HepG2 (cell line): ENCODE data around the gene GPR62. TPM values are rescaled to one million over a fixed set of nuclear protein-coding genes. Genes with fewer than 3 reads are reported as not detected.

Source experiments
- BRD4 ChIP-seq: sonication (generic); formaldehyde crosslinking; IDR thresholded peaks from 2 replicates; pipeline ENCODE4 v1.4.0; 2020; ENCODE audit warnings: missing genetic modification reagents
- CHD4 ChIP-seq: fragments of 200-600 bp; sonication (generic); IDR thresholded peaks from 2 replicates; pipeline ENCODE4 v1.7.0; 2017; ENCODE audit warnings: mild to moderate bottlenecking, low read length, borderline replicate concordance
- FOXA3 ChIP-seq: IDR thresholded peaks from 2 replicates; pipeline ENCODE4 v1.6.1; 2016; ENCODE audit warnings: missing genetic modification reagents, missing compliant biosample characterization
- KMT2A ChIP-seq: sonication (generic); formaldehyde crosslinking; IDR thresholded peaks from 2 replicates; pipeline ENCODE4 v1.4.0; 2020; ENCODE audit warnings: missing genetic modification reagents
- MBNL3 ChIP-seq: fragments of 250-450 bp; sonication (Bioruptor Pico); conservative IDR thresholded peaks from 2 replicates; pipeline ENCODE4 v1.8.0; 2022; ENCODE audit warnings: mild to moderate bottlenecking, inconsistent platforms
- NCOA2 ChIP-seq: sonication (generic); formaldehyde crosslinking; IDR thresholded peaks from 2 replicates; pipeline ENCODE4 v1.8.0; 2022; ENCODE audit warnings: inconsistent platforms
- NFATC3 ChIP-seq: sonication (generic); formaldehyde crosslinking; IDR thresholded peaks from 2 replicates; pipeline ENCODE4 v1.5.1; 2020; ENCODE audit warnings: mild to moderate bottlenecking, missing genetic modification reagents
- PHB2 ChIP-seq: fragments of 450-650 bp; IDR thresholded peaks from 2 replicates; pipeline ENCODE4 v1.6.1; 2018; ENCODE audit not compliant: partially characterized antibody
- POLR2A ChIP-seq, 2 experiments: IDR thresholded peaks; 2 replicates each; pipeline ENCODE4 v1.6.1; 2011; ENCODE audit warnings: low read depth in 2 of 2, low read length in 2 of 2, mild to moderate bottlenecking in 1 of 2, moderate library complexity in 1 of 2; ENCODE audit not compliant: insufficient read depth in 1 of 2
- SP5 ChIP-seq: IDR thresholded peaks from 2 replicates; pipeline ENCODE4 v1.6.1; 2016; ENCODE audit warnings: low read depth, borderline replicate concordance
- ZBTB10 ChIP-seq: sonication (generic); formaldehyde crosslinking; IDR thresholded peaks from 2 replicates; pipeline ENCODE4 v1.4.0; 2020; ENCODE audit warnings: missing genetic modification reagents, borderline replicate concordance
- ZFP36 ChIP-seq: fragments of 150-350 bp; IDR thresholded peaks from 2 replicates; pipeline ENCODE4 v1.6.1; 2018; ENCODE audit warnings: borderline replicate concordance, low read length, low read depth; ENCODE audit not compliant: partially characterized antibody
- ZNF260 ChIP-seq: sonication (generic); formaldehyde crosslinking; IDR thresholded peaks from 2 replicates; pipeline ENCODE4 v1.4.0; 2020; ENCODE audit warnings: missing genetic modification reagents, low read depth, mild to moderate bottlenecking, borderline replicate concordance
- ZNF512 ChIP-seq: sonication (generic); formaldehyde crosslinking; IDR thresholded peaks from 2 replicates; pipeline ENCODE4 v1.4.0; 2020; ENCODE audit warnings: mild to moderate bottlenecking, missing genetic modification reagents
- ZNF547 ChIP-seq: sonication (generic); formaldehyde crosslinking; IDR thresholded peaks from 2 replicates; pipeline ENCODE4 v1.5.1; 2020; ENCODE audit warnings: mild to moderate bottlenecking, missing genetic modification reagents
- ZNF563 ChIP-seq: sonication (generic); formaldehyde crosslinking; IDR thresholded peaks from 2 replicates; pipeline ENCODE4 v1.8.0; 2022; ENCODE audit warnings: mild to moderate bottlenecking, moderate library complexity, missing genetic modification reagents
- ZNF710 ChIP-seq: sonication (generic); formaldehyde crosslinking; IDR thresholded peaks from 2 replicates; pipeline ENCODE4 v1.5.0; 2020; ENCODE audit warnings: mild to moderate bottlenecking, missing genetic modification reagents, borderline replicate concordance
- polyA plus RNA-seq, 8 experiments: library from polyadenylated mRNA; depleted of rRNA in 3 of 8; stranded (reverse) in 7 of 8; unstranded in 1 of 8; fragments of >200 nt; fragmentation: Illumina TruSeq in 4 of 8; extraction: Trizol in 4 of 8; gene quantifications; 2 replicates each; pipeline versions ENCODE4 v1.2.1 to v1.2.3, GENCODE V29; 2011 to 2016; ENCODE audit warnings: low read depth in 4 of 8, missing spikeins in 1 of 8, mixed read lengths in 1 of 8; ENCODE audit not compliant: insufficient read depth in 1 of 8
- total RNA-seq, 5 experiments: library from RNA; depleted of rRNA; stranded (reverse); fragments of >200 nt; fragmentation: Illumina TruSeq; extraction: Trizol; gene quantifications; 2 replicates each; pipeline ENCODE4 v1.2.3, GENCODE V29; 2016; ENCODE audit warnings: low read depth in 1 of 5
- TF ChIP-seq, protein P1 (sequence below): sonication (generic); formaldehyde crosslinking; IDR thresholded peaks from 2 replicates; pipeline ENCODE4 v1.8.1; 2023; ENCODE audit warnings: missing genetic modification reagents, mild to moderate bottlenecking, borderline replicate concordance
- TF ChIP-seq, protein P2 (sequence below): sonication (generic); formaldehyde crosslinking; IDR thresholded peaks from 2 replicates; pipeline ENCODE4 v1.4.0; 2020; ENCODE audit warnings: missing genetic modification reagents

The GPR62 gene
- total and polyA plus RNA-seq, 2 of the 13 experiments (the other 11 are each of a cell fraction or from before 2014, with no cell fraction given) = not detected

DNA sequence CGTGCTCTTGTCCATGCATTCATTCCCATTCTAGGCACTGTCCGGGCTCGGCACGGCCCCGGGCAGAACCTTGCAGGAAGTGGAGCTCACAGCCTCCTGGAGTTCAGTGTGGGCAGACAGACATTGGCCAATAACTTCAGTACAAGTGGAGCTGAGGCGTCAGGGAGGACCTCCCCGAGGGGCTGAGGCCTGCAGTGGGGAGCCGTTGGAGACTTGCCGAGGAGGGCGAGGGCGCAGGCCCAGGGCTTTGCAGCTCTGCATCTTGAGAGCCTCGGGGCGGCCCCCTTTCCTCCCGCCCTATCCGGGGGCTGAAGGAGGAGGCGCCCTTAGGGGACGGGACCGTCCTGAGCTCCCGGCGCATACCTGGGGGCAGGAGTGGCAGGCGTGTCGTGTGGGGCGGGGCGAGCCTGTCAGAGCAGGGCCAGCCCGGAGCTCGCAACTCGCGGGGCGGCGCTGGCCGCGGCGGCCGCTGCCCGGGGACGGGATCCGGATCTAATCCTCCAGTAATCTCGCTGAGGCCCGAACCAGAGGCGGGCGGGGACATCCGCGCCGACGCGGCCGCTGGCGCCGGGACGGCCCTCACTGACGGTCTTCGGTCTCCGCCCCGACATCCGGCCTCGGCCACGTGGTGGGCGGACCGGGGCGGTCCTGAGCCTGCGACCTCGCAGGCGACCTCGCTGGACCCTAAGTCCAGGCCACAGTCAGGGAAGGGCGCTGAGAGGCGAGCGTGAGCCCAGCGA is 27.8 kb downstream of the GPR62 start, which contains the start of gene ACY1 (continued):
- TF ChIP-seq ZNF710 (0 out of 2 replicates have a peak, but pooled peaks have one; percentile 44), NFATC3 (no peak), CHD4 (no peak), POLR2A (IDR thresholded peaks at IDR 0.05; ENCODE audit: insufficient read depth in 1 of 2, low read depth in 2 of 2, low read length in 2 of 2) (no peak; a peak in 1 of 4 replicates), ZNF563 (CRISPR knock-in tag) (no peak; the same call in 1 of the 2 replicates), BRD4 (CRISPR knock-in tag) (peak; percentile 70), ZFP36 (no peak), MBNL3 (CRISPR knock-in tag) (no peak), ZNF547 (CRISPR knock-in tag) (peak; percentile 81; the same call in 1 of the 2 replicates), FOXA3 (CRISPR knock-in tag) (peak; percentile 78), ZBTB10 (peak; percentile 44; the same call in 1 of the 2 replicates), SP5 (CRISPR knock-in tag) (peak; percentile 99), PHB2 (no peak), KMT2A (CRISPR knock-in tag) (no peak; the same call in 1 of the 2 replicates), ZNF512 (CRISPR knock-in tag) (0 out of 2 replicates have a peak, but pooled peaks have one; percentile 58), ZNF260 (CRISPR knock-in tag) (peak; percentile 55; the same call in 1 of the 2 replicates), NCOA2 (CRISPR knock-in tag) (peak; percentile 71; the same call in 1 of the 2 replicates)
- TF ChIP-seq, protein P1, sequence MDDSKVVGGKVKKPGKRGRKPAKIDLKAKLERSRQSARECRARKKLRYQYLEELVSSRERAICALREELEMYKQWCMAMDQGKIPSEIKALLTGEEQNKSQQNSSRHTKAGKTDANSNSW (CRISPR knock-in tag) = 0 out of 2 replicates have a peak, but pooled peaks have one; percentile 54
- TF ChIP-seq, protein P2, sequence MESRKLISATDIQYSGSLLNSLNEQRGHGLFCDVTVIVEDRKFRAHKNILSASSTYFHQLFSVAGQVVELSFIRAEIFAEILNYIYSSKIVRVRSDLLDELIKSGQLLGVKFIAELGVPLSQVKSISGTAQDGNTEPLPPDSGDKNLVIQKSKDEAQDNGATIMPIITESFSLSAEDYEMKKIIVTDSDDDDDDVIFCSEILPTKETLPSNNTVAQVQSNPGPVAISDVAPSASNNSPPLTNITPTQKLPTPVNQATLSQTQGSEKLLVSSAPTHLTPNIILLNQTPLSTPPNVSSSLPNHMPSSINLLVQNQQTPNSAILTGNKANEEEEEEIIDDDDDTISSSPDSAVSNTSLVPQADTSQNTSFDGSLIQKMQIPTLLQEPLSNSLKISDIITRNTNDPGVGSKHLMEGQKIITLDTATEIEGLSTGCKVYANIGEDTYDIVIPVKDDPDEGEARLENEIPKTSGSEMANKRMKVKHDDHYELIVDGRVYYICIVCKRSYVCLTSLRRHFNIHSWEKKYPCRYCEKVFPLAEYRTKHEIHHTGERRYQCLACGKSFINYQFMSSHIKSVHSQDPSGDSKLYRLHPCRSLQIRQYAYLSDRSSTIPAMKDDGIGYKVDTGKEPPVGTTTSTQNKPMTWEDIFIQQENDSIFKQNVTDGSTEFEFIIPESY (CRISPR knock-in tag) = 0 out of 2 replicates have a peak, but pooled peaks have one; percentile 30
